GM21786 (cell line): ENCODE data around the gene IGIP.

Experiments used
- ATAC-seq: cut with Tn5 transposase; IDR thresholded peaks from one replicate; pipeline ENCODE4 v1.9.1; 2021; ENCODE audit not compliant: unreplicated experiment

IGIP gene

DNA sequence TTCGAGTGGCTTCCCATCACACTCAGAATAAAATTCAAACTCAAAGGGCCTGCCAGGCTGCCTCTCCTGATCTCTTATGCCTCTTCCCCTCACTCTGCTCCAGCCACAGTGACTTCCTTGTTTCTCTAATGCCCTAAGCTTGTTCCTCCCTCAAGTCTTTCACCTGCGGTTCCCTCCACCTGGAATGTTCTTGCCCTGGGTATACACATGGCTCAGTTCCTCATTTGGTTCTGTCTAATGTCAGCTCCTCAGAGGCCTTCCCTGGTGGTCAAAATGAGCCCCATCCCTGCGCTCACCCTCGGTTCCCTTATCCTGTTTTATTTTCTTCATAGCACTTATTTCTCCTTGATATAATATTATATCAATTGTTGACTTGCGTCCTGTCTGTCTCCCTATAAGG is 36.5 kb downstream of the IGIP start:
- no peak for ATAC-seq

DNA sequence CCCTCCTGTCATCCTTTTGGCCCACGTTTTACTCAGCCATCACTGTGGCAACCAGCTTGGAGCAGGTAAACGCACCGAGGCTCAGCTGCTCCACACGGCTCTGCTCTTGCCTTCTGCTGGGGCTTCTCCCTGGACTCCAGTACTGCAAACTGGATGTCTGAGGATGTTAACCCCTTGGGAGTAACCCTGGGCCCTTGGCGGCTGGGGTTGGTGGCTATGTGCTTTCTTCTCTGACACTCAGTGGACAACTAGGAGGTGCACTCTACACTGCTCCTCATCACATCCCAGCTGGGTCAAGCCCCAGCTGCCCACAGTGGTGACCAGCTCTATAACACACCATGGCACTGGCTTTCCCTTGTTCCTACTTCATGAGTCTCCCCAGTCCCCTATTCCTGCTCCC is 37.0 kb downstream of the IGIP start:
- no peak for ATAC-seq

DNA sequence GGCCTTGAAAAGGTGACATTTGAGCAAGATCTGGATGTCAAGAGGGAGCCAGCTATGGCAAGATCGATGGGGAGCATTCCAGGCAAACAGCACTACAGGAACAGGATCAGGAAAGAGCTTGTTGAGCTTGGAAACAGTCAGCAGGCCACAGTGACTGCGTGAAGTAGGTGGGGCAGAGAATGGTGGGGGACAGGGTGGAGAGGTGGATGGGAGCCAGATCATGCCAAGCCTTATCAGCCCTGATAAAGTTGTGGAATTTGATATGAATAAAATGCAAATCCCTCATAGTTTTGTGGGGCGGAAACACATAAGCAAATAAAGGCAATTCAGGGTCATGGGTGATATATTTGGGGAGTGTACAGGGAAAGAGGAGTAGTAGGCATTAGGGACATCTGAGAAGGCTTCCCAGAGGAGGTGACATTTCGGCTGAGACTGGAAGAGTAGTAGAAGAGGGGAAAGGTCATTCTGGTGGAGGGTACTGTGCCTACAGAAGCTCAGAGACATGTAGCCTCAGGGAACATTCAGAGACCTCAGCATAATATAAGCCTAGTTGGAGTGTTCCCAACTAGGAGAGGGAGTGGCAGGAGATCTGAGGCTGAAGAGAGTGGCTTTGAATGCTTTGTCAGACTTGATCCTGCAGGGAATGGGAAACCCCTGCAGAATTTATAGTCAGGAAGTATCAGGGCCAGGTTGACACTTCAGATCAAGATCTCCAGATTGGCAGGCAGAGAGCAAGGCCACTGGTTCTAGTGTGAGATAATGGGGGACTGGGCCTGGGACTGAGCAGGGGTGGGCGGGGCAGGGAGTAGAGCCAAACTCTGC is 39.6 kb downstream of the IGIP start:
- no peak for ATAC-seq

DNA sequence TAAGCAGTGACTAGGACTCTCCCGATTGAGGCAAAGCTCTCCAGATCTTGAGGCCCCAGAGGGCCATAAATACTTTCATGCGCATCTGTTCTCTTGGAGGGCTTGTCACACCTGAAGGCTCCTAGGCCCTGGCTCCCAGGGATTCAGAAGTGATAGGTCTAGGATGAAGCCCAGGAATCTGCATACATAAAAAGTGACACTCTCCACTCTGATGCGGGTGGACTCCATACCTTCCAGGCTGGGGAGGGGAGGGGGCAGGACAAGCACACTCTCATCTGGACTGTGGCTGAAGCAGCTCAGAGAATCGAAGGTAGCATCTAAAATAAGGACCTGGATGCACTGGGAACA is 40.2 kb downstream of the IGIP start:
- ATAC-seq = no peak

DNA sequence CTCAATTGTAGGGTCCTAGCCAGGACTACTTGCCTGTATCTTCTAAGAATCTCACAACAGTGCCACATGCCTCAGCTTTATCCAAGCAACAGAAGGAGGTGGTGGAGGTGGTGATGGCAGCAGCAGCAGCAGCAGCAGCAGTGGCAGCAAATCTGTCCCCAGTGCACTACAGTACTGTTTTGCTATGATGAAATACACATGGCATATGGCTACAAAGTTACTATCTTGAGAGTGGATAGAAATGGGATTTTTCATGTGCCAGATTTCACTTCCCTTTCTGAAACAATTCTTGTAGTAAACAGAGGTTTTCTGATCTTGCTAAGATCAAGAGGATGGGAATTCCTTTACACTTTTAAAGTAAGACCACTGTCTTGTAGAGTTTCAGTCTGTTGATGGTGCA is 41.2 kb downstream of the IGIP start:
- ATAC-seq = no peak

DNA sequence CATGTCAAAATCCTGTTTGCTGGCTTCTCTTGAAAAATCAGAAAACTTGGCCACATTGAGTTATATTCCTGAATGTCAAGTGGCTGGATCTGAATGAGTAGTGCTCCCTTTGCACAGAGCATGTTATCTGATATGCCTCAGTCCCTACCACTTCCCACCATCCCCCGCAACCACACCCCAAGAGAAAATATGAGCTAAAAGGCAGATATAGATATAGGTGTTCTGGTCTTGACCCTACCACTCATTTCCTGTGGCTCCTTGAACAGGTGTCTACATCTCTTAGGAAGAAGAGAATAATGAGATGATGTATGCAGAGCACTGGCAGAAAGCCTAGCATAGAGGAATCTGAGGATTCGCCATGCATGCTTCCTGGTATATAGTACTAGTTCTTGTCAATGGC is 42.6 kb downstream of the IGIP start:
- ATAC-seq = no peak

DNA sequence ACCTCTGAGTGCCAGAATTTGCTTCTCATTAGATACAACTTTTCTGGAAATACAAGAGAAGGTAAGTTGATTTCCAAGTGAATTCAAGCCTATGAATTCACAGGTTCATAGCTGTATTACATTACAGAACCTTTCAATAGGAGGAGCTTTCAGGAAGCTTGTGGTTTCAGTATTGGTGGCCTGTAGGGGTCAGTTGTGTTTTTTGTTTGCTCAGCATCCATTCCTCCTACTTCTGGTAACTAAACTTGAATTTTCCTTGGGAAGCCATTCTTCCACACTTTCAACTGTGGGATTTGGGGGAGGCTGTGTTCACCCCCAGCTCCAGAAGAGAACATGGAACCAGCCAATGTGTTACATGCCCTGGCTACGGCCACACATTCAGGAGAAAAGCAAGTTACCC is 43.7 kb downstream of the IGIP start:
- ATAC-seq = no peak

DNA sequence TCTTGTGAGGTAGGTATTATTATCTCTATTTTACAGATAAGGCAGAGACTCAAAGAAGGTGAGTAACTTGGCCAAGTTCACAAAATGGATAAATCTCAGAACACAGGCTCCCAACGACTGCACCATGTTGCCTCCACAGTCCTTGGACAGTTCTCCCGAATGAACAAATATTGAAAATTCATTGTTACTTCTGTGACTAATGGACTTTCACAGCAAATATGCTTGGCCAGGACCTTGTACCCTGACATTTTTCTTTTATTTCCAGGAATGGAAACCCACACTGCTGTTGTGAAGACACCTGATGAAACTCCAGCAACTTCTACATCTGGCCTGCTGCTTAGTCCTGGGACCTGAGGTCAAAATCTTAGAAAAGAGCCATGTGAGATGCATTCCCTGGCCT is 46.7 kb downstream of the IGIP start:
- ATAC-seq = no peak

DNA sequence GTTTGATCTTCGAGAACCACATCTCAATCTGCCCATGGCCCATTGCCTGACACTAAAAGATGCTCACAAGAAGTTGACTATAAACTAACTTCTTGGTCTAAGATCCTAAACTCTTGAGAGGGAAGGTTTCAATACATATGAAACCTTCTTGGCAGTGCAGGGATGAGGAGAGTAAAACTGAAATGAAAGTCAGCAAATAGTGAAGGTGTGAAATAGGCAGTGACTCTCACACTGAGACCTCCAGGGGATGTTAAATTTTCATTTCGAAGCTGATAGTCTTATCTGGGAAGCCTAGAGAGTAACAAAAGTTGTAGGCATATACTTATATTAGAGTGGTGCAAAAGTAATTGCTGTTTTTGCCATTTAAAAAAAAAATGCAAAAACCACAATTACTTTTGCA is 48.3 kb downstream of the IGIP start:
- no peak for ATAC-seq

DNA sequence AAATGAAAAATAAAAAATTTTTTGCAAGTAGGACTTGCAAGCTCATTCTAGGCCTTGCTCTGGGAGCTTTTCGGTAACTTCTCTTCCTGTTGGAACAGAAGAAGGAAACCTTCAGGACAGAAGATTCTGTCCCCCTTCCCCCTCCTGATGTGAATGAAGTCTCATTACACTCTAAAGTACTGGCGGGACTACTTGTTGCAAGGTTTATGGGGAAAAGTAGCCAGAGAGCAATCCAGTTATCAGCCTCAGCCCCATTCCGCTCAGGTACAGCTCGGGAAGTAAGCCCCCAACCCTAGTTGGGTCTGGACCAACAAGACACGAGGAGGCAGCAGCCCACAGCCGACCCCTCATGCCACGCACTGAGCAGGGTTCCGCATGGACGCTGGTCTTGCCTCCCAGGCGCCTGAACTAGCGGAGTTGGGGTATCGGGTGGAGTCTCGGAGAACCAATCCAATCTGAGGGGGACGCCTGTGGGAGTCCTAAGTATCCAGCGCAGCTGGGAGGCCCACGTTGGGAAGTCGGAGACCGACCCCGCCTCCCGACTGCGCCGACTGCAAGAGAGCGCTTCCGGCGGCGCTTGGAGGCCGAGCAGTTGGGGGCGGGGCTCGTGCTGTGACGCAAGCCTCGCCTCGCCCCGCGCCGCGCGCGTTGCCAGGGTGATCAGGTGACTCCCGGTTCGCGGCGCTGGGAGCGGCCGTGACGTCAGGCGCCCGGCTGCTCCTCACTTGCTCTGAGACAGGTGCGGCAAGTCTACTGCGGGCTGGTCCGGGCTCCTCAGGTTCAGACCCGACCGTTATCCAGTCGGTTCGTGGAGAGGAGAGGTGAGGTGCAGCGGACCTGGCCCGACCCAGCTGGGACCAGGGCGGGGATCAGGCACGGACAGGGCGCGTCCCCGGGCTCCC is 49.0 kb downstream of the IGIP start, which contains the start of gene CYSTM1:
Gene CYSTM1, plus strand, starts transcription at position 724 of the 902 bp plus-strand sequence. CDS start 19,278 bp downstream, outside the sequence.
- peak; percentile 90 for ATAC-seq

DNA sequence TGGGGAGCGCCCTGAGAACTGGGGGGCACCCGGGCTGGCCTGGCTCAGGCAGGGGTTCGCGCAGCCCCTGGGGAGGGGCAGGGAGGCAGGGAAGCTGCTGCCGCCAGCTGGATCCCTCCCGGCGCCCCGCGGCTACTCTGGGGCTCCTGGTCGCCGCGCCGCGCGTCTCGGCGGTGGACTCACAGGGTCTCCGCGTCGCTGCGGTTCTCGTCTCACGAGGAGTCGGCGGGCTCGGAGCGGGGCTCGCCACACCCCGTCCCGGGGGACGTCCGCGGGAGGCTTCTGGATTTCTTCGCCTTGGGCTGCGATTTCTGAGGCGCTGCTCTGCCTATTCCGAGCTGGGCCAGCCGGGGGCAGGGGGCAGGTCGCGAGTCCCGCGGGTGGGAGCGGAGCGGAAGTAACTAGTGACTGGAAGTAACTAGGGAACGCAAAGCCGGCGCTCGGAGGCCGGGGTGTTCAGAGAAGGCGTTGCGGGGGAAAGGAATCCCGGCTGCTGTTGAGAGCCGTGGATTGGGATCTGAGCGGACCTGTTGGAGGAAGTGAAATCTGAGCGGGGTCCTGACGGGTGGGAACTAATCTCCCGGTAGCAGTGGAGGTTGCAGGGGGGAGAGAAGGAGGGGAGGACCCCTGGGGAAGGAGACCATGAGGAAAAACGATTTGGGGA is 49.8 kb downstream of the IGIP start:
- ATAC-seq = peak; percentile 34

DNA sequence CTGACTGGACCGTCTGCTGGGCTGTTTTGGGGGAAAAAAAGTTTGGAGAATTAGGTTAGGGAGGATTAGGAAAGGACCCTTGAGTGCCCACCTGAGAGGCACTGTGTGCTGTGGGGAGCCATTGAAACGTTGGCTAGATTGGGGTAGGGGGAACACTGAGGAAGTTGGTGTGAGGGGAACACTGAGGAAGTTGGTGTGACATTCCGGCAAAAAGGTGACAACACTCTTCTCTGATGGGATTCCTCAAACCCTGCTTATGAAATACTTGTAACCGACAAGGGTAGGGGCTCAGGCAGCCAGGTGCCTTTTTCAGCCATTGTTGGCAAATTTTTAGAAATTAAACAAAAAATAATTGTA is 50.3 kb downstream of the IGIP start:
- no peak for ATAC-seq

DNA sequence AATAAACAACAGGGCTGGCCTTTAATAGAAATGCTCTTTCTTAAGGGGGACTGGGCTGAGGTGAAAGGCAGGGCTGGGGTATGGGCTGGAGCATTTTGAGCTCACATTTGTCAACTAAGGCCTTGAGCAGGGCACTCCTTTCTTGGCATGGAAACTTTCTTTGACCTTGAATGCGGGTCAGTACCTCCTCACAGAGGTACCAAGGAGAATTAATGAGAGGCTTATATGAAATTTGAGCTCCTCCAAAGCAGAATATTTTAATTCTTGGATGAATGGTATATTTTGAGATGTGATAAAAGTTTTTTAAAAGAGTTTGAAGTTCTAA is 52.3 kb downstream of the IGIP start:
- ATAC-seq = no peak

DNA sequence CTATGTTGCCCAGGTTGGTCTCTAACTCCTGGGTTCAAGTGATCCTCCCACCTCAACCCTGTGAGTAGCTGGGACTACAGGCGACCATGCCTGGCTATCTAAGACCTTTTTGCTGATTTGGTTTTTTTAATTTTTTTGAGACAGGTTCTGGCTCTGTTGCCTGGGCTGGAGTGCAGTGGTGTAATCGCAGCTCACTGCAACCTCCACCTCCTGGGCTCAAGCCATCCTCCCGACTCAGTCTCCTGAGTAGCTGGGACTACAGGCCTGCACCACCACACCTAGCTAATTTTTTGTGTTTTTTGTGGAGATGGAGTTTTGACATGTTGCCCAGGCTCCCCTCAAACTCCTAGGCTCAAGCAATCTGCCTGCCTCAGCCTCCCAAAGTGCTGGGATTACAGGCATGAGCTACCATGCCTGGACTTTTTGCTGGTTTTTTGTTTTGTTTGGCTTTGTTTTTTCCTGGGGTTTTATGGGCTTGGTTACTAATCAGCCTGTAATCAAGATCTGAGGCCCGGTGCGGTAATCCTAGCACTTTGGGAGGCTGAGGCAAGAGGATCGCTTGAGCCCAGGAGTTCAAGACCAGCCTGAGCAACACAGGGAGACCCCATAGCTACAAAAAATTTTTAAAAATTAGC is 52.9 kb downstream of the IGIP start:
- no peak for ATAC-seq
